A549 (cell line): ENCODE data around the gene CDH16. TPM values are rescaled to one million over a fixed set of nuclear protein-coding genes. Genes with fewer than 3 reads are reported as not detected.

Experiments
- ATAC-seq, 2 experiments: fragments of 200-7000 bp in 1 of 2; fragments of >200 bp in 1 of 2; cut with Nextera tagmentation in 1 of 2; cut with Tn5 transposase in 1 of 2; 3 replicates each; pipeline versions ENCODE4 v1.8.0 to v1.9.1; 2018 to 2020; ENCODE audit warnings: mild to moderate bottlenecking in 1 of 2, moderate library complexity in 1 of 2
- CTCF ChIA-PET: fragments of 300-600 bp; sonication (Branson Sonifier 250); formaldehyde crosslinking; extraction: SDS; loops from one replicate; lab custom pipeline; 2021; ENCODE audit warnings: antibody characterized with exemption, inconsistent platforms; lab: Yijun Ruan, JAX
- POLR2A ChIA-PET: fragments of 350-600 bp; formaldehyde crosslinking; extraction: SDS; loops from one replicate; lab custom pipeline; 2021; ENCODE audit warnings: antibody characterized with exemption, inconsistent platforms; lab: Yijun Ruan, JAX
- DNase-seq, 2 experiments: peaks; one replicate each; pipeline versions ENCODE4 v3.0.0 to v3.0.0-alpha.2; 2011 to 2016; ENCODE audit warnings: low read depth in 1 of 2, low spot score in 1 of 2
- FAIRE-seq: peaks from 2 replicates; lab custom pipeline; 2011; peaks lifted over from hg19 to GRCh38; lab: Jason Lieb, UNC
- H3K27ac ChIP-seq, 2 experiments: fragments of >200 bp; sonication (Bioruptor Twin); formaldehyde crosslinking; 3 replicates each; pipeline ENCODE4 v1.5.1; 2016 to 2017
- H3K4me1 ChIP-seq: fragments of >200 bp; sonication (Bioruptor Twin); formaldehyde crosslinking; 3 replicates; pipeline ENCODE4 v1.6.1; 2016
- H3K4me2 ChIP-seq: fragments of >200 bp; sonication (Bioruptor Twin); formaldehyde crosslinking; 3 replicates; pipeline ENCODE4 v1.6.1; 2016
- H3K4me3 ChIP-seq: fragments of >200 bp; sonication (Bioruptor Twin); formaldehyde crosslinking; 3 replicates; pipeline ENCODE4 v1.5.1; 2016
- H3K9me3 ChIP-seq: fragments of >200 bp; sonication (Bioruptor Twin); formaldehyde crosslinking; 3 replicates; pipeline ENCODE4 v1.6.1; 2016
- BHLHE40 ChIP-seq: IDR thresholded peaks from 2 replicates; pipeline ENCODE4 v1.6.1; 2012; ENCODE audit warnings: low read depth, low read length, inconsistent platforms
- CBX2 ChIP-seq: fragments of 200-600 bp; sonication (generic); IDR thresholded peaks from 2 replicates; pipeline ENCODE4 v1.6.1; 2016; ENCODE audit warnings: low read depth, mild to moderate bottlenecking, borderline replicate concordance
- CEBPB ChIP-seq, 2 experiments: fragments of >200 bp in 1 of 2; sonication (Bioruptor Twin) in 1 of 2; formaldehyde crosslinking in 1 of 2; IDR thresholded peaks; 2 replicates each; pipeline ENCODE4 v1.6.1; 2012 to 2016
- CHD4 ChIP-seq: fragments of 200-600 bp; sonication (generic); IDR thresholded peaks from 2 replicates; pipeline ENCODE4 v1.6.1; 2016; ENCODE audit warnings: antibody characterized with exemption, mild to moderate bottlenecking, borderline replicate concordance
- EHF ChIP-seq: fragments of 250-450 bp; sonication (Bioruptor Pico); IDR thresholded peaks from 2 replicates; pipeline ENCODE4 v1.5.0; 2020; ENCODE audit warnings: mild to moderate bottlenecking
- EHMT2 ChIP-seq: fragments of 200-600 bp; sonication (generic); IDR thresholded peaks from 2 replicates; pipeline ENCODE4 v1.6.1; 2016; ENCODE audit warnings: antibody characterized with exemption, low read depth, mild to moderate bottlenecking, moderate library complexity
- ELK1 ChIP-seq: fragments of 150-350 bp; IDR thresholded peaks from 2 replicates; pipeline ENCODE4 v1.6.1; 2014; ENCODE audit warnings: low read depth, mild to moderate bottlenecking, low read length
- FOSB ChIP-seq: fragments of 250-450 bp; sonication (Bioruptor Pico); IDR thresholded peaks from 2 replicates; pipeline ENCODE4 v1.5.0; 2020; ENCODE audit warnings: mild to moderate bottlenecking, moderate library complexity
- FOSL2 ChIP-seq, 2 experiments: fragments of 450-650 bp in 1 of 2; fragments of >200 bp in 1 of 2; sonication (Bioruptor Twin) in 1 of 2; formaldehyde crosslinking; IDR thresholded peaks; 2 replicates each; pipeline versions ENCODE4 v1.5.0 to v1.6.1; 2016 to 2020; ENCODE audit warnings: mild to moderate bottlenecking in 1 of 2, moderate library complexity in 1 of 2
- GATA3 ChIP-seq: IDR thresholded peaks from 2 replicates; pipeline ENCODE4 v1.6.1; 2012; ENCODE audit warnings: borderline replicate concordance
- HDAC2 ChIP-seq: fragments of 200-600 bp; sonication (generic); IDR thresholded peaks from 2 replicates; pipeline ENCODE4 v1.6.1; 2016
- HES2 ChIP-seq: fragments of >200 bp; sonication (Bioruptor Twin); formaldehyde crosslinking; IDR thresholded peaks from 2 replicates; pipeline ENCODE4 v1.6.1; 2016
- HEYL ChIP-seq: fragments of 250-450 bp; sonication (Bioruptor Pico); IDR thresholded peaks from 2 replicates; pipeline ENCODE4 v1.8.0; 2021; ENCODE audit warnings: mild to moderate bottlenecking, moderate library complexity
- HMGXB4 ChIP-seq: fragments of 250-450 bp; sonication (Bioruptor Pico); IDR thresholded peaks from 2 replicates; pipeline ENCODE4 v1.5.0; 2021; ENCODE audit warnings: mild to moderate bottlenecking, moderate library complexity, borderline replicate concordance
- HOXB13 ChIP-seq: fragments of 250-450 bp; sonication (Bioruptor Pico); IDR thresholded peaks from 2 replicates; pipeline ENCODE4 v1.5.0; 2020; ENCODE audit warnings: low read depth, mild to moderate bottlenecking, moderate library complexity
- JUN ChIP-seq, 2 experiments: fragments of >200 bp; sonication (Bioruptor Twin); formaldehyde crosslinking; IDR thresholded peaks; 2 replicates in 1 of 2; 3 replicates in 1 of 2; pipeline ENCODE4 v1.6.1; 2016 to 2017
- JUNB ChIP-seq: fragments of >200 bp; sonication (Bioruptor Twin); formaldehyde crosslinking; IDR thresholded peaks from 2 replicates; pipeline ENCODE4 v1.6.1; 2016
- KDM1A ChIP-seq: fragments of 200-600 bp; sonication (generic); IDR thresholded peaks from 2 replicates; pipeline ENCODE4 v1.6.1; 2016; ENCODE audit warnings: low read depth, mild to moderate bottlenecking
- KDM5A ChIP-seq: fragments of 200-600 bp; sonication (generic); IDR thresholded peaks from 2 replicates; pipeline ENCODE4 v1.6.1; 2016; ENCODE audit warnings: antibody characterized with exemption, mild to moderate bottlenecking
- MAX ChIP-seq: IDR thresholded peaks from 2 replicates; pipeline ENCODE4 v1.6.1; 2012
- NR3C1 ChIP-seq: fragments of >200 bp; sonication (Bioruptor Twin); formaldehyde crosslinking; IDR thresholded peaks from 3 replicates; pipeline ENCODE4 v1.6.1; 2017
- PBX3 ChIP-seq: IDR thresholded peaks from 2 replicates; pipeline ENCODE4 v1.6.1; 2012
- POLR2A ChIP-seq: IDR thresholded peaks from 2 replicates; pipeline ENCODE4 v1.6.1; 2012; ENCODE audit warnings: mild to moderate bottlenecking, low read length
- RCOR1 ChIP-seq: fragments of 150-350 bp; IDR thresholded peaks from 2 replicates; pipeline ENCODE4 v1.6.1; 2014; ENCODE audit warnings: antibody characterized with exemption, low read length, low read depth
- RNF2 ChIP-seq: fragments of 200-600 bp; sonication (generic); IDR thresholded peaks from 2 replicates; pipeline ENCODE4 v1.6.1; 2016; ENCODE audit warnings: low read depth, mild to moderate bottlenecking, antibody characterized with exemption, moderate library complexity, borderline replicate concordance
- SMC3 ChIP-seq: fragments of >200 bp; sonication (Bioruptor Twin); formaldehyde crosslinking; IDR thresholded peaks from 3 replicates; pipeline ENCODE4 v1.6.1; 2018; ENCODE audit warnings: inconsistent platforms
- USF2 ChIP-seq: fragments of 450-650 bp; IDR thresholded peaks from 2 replicates; pipeline ENCODE4 v1.6.1; 2014; ENCODE audit warnings: antibody characterized with exemption
- ZC3H11A ChIP-seq: fragments of 450-650 bp; IDR thresholded peaks from 2 replicates; pipeline ENCODE4 v1.6.1; 2014; ENCODE audit warnings: antibody characterized with exemption, mild to moderate bottlenecking
- WGBS: methylation state at CpG from one replicate; pipeline ENCODE4 v1.1.6; 2017; ENCODE audit errors: missing lambda C conversion rate; 5-methylcytosine and 5-hydroxymethylcytosine counted together
- polyA plus RNA-seq, 4 experiments: library from polyadenylated mRNA; depleted of rRNA in 3 of 4; stranded (reverse); fragments of >200 nt; fragmentation: RNase III in 1 of 4; extraction: RNeasy Plus Mini Kit Qiagen cat#74134 plus additional on column Dnase treatment in 1 of 4; gene quantifications; 2 replicates in 3 of 4; 3 replicates in 1 of 4; pipeline ENCODE4 v1.2.3, GENCODE V29; 2011 to 2017

Gene CDH16
- polyA plus RNA-seq, 2 of the 4 experiments (the other 2 are of a cell fraction) = 0.18 to 0.25 TPM

DNA sequence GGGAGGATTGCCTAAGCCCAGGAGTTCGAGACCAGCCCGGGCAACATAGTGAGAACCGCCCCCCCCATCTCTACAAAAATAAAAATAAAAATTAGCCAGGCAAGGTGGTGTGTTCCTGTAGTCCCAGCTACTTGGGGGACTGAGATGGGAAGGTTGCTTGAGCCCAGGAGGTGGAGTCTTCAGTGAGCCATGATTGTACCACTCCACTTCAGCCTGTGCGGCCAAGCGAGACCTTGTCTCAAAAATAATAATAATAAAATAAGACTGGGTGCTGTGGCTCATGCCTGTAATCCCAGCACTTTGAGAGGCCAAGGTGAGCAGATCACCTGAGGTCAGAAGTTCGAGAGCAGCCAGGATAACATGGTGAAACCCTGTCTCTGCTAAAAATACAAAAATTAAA, 26.9 kb downstream of the CDH16 start:
- WGBS = 92% methylated on average over 6 of the region's 6 CpGs
- H3K27ac ChIP-seq = no peak overlapping the region
- no peaks in the 10 kb centered on the region for H3K9me3 ChIP-seq
- CTCF ChIA-PET = interaction anchor here (0.8 to 40.8 kb wide), 8 partner anchors 10 to 293 kb away, joined by 3 to 837 read pairs (median 6); partner anchors contain the start of genes CDH16, NAE1 and RRAD
- H3K4me1 ChIP-seq = peaks cover 3% of the 10 kb centered on the region; the same call in 1 of the 3 replicates
- FAIRE-seq = no peak
- POLR2A ChIA-PET = interaction anchor here (0.6 kb wide), 1 partner anchor 19 kb away, joined by 5 read pairs; no protein-coding TSS in a partner anchor
- DNase-seq = no peak
- H3K4me3 ChIP-seq = no peak overlapping the region
- ATAC-seq = no peak
- no peak overlapping the region for H3K4me2 ChIP-seq
- TF ChIP-seq USF2 (no peak), MAX (no peak), KDM5A (no peak), HMGXB4 (CRISPR knock-in tag) (no peak), GATA3 (no peak), SMC3 (no peak), NR3C1 (no peak), PBX3 (no peak), HES2 (no peak), KDM1A (no peak), CHD4 (no peak), FOSB (CRISPR knock-in tag) (no peak), EHMT2 (no peak), HOXB13 (no peak), POLR2A (no peak), EHF (no peak), CEBPB (IDR thresholded peaks at IDR 0.05) (no peak), JUNB (no peak), RNF2 (no peak), HDAC2 (no peak)

GRCh38 chr16:66891360-66891759, 27.3 kb downstream of the CDH16 start:
- POLR2A ChIA-PET = no interaction called here
- CTCF ChIA-PET = interaction anchor here (1.2 to 40.8 kb wide), 6 partner anchors 10 to 294 kb away, joined by 3 to 837 read pairs (median 4); partner anchors contain the start of genes CDH16 and RRAD

More at GRCh38 chr16:66891360-66891759, 27.3 kb downstream of the CDH16 start:
- no peak overlapping the region for H3K4me2 ChIP-seq
- FAIRE-seq = no peak
- WGBS = 94% methylated on average over 4 of the region's 4 CpGs
- H3K4me1 ChIP-seq = peaks cover 4% of the 10 kb centered on the region; the same call in 1 of the 3 replicates
- H3K27ac ChIP-seq = no peak overlapping the region
- ATAC-seq = no peak
- no peak for DNase-seq
- TF ChIP-seq ZC3H11A (no peak), HEYL (CRISPR knock-in tag) (no peak), POLR2A (no peak), KDM1A (no peak), JUN (IDR thresholded peaks at IDR 0.05) (no peak), USF2 (no peak), RCOR1 (no peak), CBX2 (no peak), BHLHE40 (no peak), FOSL2 (IDR thresholded peaks at IDR 0.05) (no peak), FOSL2 (CRISPR knock-in tag; IDR thresholded peaks at IDR 0.05) (no peak), RNF2 (no peak), ELK1 (no peak)
- H3K9me3 ChIP-seq = no peaks in the 10 kb centered on the region
- H3K4me3 ChIP-seq = no peak overlapping the region
